Sigmoid colon (tissue), 4 donors: Measurements from ENCODE around the gene SELPLG.

ENCODE experiments used
- CTCF ChIP-seq, 4 experiments: fragments of 450-650 bp in 3 of 4; fragments of 200-600 bp in 1 of 4; IDR thresholded peaks; one replicate each; pipeline ENCODE4 v1.5.1; 2016 to 2019; ENCODE audit warnings: antibody characterized with exemption in 4 of 4, mild to moderate bottlenecking in 3 of 4, moderate library complexity in 2 of 4
- EP300 ChIP-seq, 4 donors: sonication (generic); formaldehyde crosslinking; IDR thresholded peaks; one replicate each; pipeline ENCODE4 v1.6.1; 2017; ENCODE audit warnings: antibody characterized with exemption in 4 of 4
- POLR2A ChIP-seq, 2 donors: fragments of 450-650 bp; IDR thresholded peaks; one replicate each; pipeline ENCODE4 v1.6.1; 2016; ENCODE audit warnings: antibody characterized with exemption in 2 of 2, mild to moderate bottlenecking in 2 of 2, moderate library complexity in 2 of 2
- POLR2AphosphoS5 ChIP-seq, 4 donors: sonication (generic); formaldehyde crosslinking; IDR thresholded peaks; one replicate each; pipeline ENCODE4 v1.6.1; 2017; ENCODE audit warnings: antibody characterized with exemption in 4 of 4

- TF ChIP-seq CTCF (IDR thresholded peaks at IDR 0.05) (no peak), POLR2A (IDR thresholded peaks at IDR 0.05) (no peak), POLR2AphosphoS5 (IDR thresholded peaks at IDR 0.05) (no peak), EP300 (IDR thresholded peaks at IDR 0.05) (no peak)
These were observed 10.1 kb downstream of the SELPLG start for GRCh38 chr12:108623577-108623976.
